Right kidney (tissue), 1 donor: ENCODE results near the gene HSD17B2.

Experiments
- DNase-seq: peaks from one replicate; pipeline ENCODE4 v3.0.0-alpha.2; 2016

HSD17B2 gene

GRCh38 chr16:82016964-82017363 is 18.1 kb upstream of the HSD17B2 start:
- DNase-seq: no peak

- DNase-seq: no peak
Observed at GRCh38 chr16:82017911-82018568, 17.0 kb upstream of the HSD17B2 start.

GRCh38 chr16:82019535-82019934 is 15.5 kb upstream of the HSD17B2 start:
- DNase-seq: no peak

- DNase-seq: no peak
Observed at GRCh38 chr16:82020051-82020450, 15.0 kb upstream of the HSD17B2 start.

GRCh38 chr16:82023206-82023605 is 11.8 kb upstream of the HSD17B2 start:
- DNase-seq: no peak

GRCh38 chr16:82024316-82024715 is 10.7 kb upstream of the HSD17B2 start:
- DNase-seq: no peak

GRCh38 chr16:82024883-82025282 is 10.2 kb upstream of the HSD17B2 start:
- no peak for DNase-seq

GRCh38 chr16:82027629-82028064 is 7.4 kb upstream of the HSD17B2 start:
- no peak for DNase-seq

GRCh38 chr16:82031116-82032084 is 3.7 kb upstream of the HSD17B2 start:
- DNase-seq: no peak

- DNase-seq: no peak
Observed at GRCh38 chr16:82033006-82033405, 2.0 kb upstream of the HSD17B2 start.

- DNase-seq: no peak
Observed at GRCh38 chr16:82033683-82034300, 1.3 kb upstream of the HSD17B2 start.

GRCh38 chr16:82037251-82037650 is 2.2 kb downstream of the HSD17B2 start:
- DNase-seq: no peak

GRCh38 chr16:82037666-82038065 is 2.6 kb downstream of the HSD17B2 start:
- no peak for DNase-seq

- DNase-seq: no peak
Observed at GRCh38 chr16:82040296-82040695, 5.2 kb downstream of the HSD17B2 start.

- no peak for DNase-seq
Observed at GRCh38 chr16:82041542-82041941, 6.5 kb downstream of the HSD17B2 start.

GRCh38 chr16:82042144-82042543 is 7.1 kb downstream of the HSD17B2 start:
- DNase-seq: no peak

- no peak for DNase-seq
Observed at GRCh38 chr16:82042846-82043245, 7.8 kb downstream of the HSD17B2 start.

- no peak for DNase-seq
Observed at GRCh38 chr16:82043680-82044584, 8.9 kb downstream of the HSD17B2 start.

- DNase-seq: no peak
Observed at GRCh38 chr16:82044585-82044911, 9.5 kb downstream of the HSD17B2 start.

GRCh38 chr16:82045465-82045864 is 10.4 kb downstream of the HSD17B2 start:
- DNase-seq: no peak

GRCh38 chr16:82046541-82046940 is 11.5 kb downstream of the HSD17B2 start:
- DNase-seq: no peak

GRCh38 chr16:82046941-82047340 is 11.9 kb downstream of the HSD17B2 start:
- no peak for DNase-seq
